Measurements from ENCODE around the gene ADGRG3.

DNA sequence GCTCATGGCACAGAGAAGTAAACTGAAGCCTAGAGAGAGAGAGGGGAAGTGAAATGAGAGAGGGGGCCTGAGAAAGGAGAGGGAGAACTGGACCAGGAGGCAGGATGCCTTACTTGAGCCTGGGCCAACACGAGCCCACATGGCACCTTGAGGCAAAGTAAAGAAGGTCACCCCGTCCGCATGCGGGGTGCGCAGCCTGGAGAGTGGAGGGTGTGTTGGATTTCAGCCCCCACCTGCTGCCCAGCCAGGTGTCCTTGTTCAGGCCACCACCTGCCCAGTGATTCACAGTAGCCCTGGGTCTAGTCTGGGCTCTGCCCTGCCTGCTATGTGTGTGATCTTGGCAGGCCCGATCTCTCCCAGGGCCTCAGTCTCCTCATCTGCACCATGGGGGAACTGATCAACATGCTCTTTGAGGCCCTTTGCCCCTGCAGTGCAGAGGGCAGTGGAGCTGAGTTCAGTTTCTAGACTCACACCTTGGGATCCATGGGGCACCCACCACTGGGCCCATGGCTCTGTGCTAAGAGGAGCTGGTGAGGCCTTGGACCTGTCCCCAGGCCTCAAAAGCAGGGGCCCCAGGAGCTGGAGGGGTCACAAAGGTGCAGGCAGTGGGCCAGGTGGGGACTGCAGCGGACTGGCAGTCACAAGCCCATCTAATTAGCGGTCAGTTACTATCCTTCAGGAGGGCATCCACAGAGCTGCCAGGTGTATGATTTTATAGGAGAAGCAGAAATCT is 16.7 kb downstream of the ADGRG3 start:
- no peak for TF ChIP-seq EZH2 (IDR thresholded peaks at IDR 0.05; ENCODE audit: low read depth)
- TF ChIP-seq, protein P1, sequence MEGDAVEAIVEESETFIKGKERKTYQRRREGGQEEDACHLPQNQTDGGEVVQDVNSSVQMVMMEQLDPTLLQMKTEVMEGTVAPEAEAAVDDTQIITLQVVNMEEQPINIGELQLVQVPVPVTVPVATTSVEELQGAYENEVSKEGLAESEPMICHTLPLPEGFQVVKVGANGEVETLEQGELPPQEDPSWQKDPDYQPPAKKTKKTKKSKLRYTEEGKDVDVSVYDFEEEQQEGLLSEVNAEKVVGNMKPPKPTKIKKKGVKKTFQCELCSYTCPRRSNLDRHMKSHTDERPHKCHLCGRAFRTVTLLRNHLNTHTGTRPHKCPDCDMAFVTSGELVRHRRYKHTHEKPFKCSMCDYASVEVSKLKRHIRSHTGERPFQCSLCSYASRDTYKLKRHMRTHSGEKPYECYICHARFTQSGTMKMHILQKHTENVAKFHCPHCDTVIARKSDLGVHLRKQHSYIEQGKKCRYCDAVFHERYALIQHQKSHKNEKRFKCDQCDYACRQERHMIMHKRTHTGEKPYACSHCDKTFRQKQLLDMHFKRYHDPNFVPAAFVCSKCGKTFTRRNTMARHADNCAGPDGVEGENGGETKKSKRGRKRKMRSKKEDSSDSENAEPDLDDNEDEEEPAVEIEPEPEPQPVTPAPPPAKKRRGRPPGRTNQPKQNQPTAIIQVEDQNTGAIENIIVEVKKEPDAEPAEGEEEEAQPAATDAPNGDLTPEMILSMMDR (conservative IDR thresholded peaks at IDR 0.05): no peak

All from PC-9 (cell line).